ENCODE results near the gene ANGPTL2. TPM values are rescaled to one million over a fixed set of nuclear protein-coding genes. Genes with fewer than 3 reads are reported as not detected.

Gene ANGPTL2
- total RNA-seq, 1 donor: 19.9 TPM

DNA sequence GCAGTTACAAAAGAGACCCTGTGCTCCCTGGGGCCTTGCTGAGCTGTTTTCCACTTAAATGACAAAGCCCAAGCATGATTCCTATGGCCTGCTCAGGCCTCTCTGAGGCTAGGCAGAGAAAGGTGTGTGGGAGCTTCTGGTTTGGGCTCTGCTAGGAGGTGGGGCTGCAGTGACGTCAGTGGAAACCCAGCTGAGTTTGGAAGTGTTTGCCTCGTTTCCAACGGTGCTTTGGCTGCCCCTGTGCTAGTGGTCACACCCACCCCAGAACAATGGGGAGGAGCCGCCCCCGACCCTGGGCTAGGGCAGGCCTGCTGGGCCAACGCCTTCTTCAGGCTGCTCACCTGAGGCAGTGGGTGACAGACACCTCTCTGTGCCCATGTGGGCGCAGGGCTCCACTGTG is 10.4 kb downstream of the ANGPTL2 start:
- no peak for DNase-seq (ENCODE audit: low read depth)
- TF ChIP-seq CTCF (IDR thresholded peaks at IDR 0.05; ENCODE audit: insufficient read depth, low read depth, low read length): no peak
- H3K4me3 ChIP-seq (ENCODE audit: low read depth, low read length): no peak overlapping the region

- H3K4me3 ChIP-seq (ENCODE audit: low read depth, low read length): no peak overlapping the region
- no peak for DNase-seq (ENCODE audit: low read depth)
- no peak for TF ChIP-seq CTCF (IDR thresholded peaks at IDR 0.05; ENCODE audit: insufficient read depth, low read depth, low read length)
These were observed 13.2 kb downstream of the ANGPTL2 start for GRCh38 chr9:127109212-127109711.

- no peak for TF ChIP-seq CTCF (IDR thresholded peaks at IDR 0.05; ENCODE audit: insufficient read depth, low read depth, low read length)
- no peak for DNase-seq (ENCODE audit: low read depth)
- no peak overlapping the region for H3K4me3 ChIP-seq (ENCODE audit: low read depth, low read length)
These were observed 14.2 kb downstream of the ANGPTL2 start for GRCh38 chr9:127107929-127108876.

- TF ChIP-seq CTCF (IDR thresholded peaks at IDR 0.05; ENCODE audit: insufficient read depth, low read depth, low read length): no peak
- no peak overlapping the region for H3K4me3 ChIP-seq (ENCODE audit: low read depth, low read length)
- DNase-seq (ENCODE audit: low read depth): no peak
These were observed 15.1 kb downstream of the ANGPTL2 start for GRCh38 chr9:127107171-127107928.

DNA sequence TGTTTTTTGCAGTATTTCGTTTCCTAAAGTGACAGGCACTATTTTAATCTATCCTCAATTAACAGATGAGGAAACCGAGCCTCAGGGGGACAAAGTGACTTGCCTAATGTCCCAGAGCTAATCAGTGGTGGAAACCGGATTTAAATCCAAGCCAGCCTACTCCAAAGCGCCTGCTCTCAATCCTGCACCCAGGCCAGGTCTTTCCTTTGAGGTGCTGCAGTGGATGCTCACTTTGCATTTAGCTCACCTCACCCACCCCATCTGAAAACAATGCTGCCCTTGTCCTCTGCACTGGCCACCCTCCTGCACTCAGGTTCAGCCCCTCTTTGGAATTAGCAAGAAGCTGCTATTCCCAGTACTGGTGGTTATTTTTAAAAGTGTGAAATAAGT is 16.0 kb downstream of the ANGPTL2 start:
- H3K4me3 ChIP-seq (ENCODE audit: low read depth, low read length): no peak overlapping the region
- TF ChIP-seq CTCF (IDR thresholded peaks at IDR 0.05; ENCODE audit: insufficient read depth, low read depth, low read length): no peak
- DNase-seq (ENCODE audit: low read depth): no peak

DNA sequence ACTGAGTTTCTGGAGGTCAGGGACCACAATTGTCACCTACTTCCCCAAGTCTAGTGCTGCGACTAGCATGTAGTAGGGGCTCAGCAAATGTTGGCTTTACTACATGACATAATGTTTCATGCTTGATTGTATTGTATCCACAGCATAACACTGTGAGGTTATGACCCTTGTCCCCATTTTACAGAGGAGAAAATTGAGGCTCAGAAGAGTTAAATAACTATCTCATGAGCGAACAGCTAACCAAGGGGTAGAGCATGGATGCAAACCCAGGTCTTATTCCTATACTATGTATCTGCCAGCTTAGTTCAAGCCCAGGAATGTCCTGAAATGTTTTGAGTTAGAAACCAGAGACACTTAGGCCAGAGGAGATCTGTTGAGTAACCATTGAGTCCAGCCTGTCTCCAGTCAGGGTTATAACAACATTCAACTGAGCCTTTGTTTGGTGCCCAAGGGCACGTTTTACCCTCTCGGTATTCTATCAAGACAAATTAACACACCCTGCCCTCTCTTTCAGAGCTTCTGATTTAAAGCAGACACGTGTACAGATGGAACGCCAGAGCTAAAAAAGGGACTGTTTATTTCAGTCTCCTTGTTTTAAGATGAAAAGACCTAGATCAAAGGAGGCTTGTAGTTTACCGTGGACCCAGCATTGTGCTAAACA is 16.5 kb downstream of the ANGPTL2 start:
- H3K4me3 ChIP-seq (ENCODE audit: low read depth, low read length): no peak overlapping the region
- DNase-seq (ENCODE audit: low read depth): no peak
- TF ChIP-seq CTCF (IDR thresholded peaks at IDR 0.05; ENCODE audit: insufficient read depth, low read depth, low read length): no peak

All from fibroblast of villous mesenchyme (primary cell).